ENCODE measurements around the gene HMOX2.

The HMOX2 gene

DNA sequence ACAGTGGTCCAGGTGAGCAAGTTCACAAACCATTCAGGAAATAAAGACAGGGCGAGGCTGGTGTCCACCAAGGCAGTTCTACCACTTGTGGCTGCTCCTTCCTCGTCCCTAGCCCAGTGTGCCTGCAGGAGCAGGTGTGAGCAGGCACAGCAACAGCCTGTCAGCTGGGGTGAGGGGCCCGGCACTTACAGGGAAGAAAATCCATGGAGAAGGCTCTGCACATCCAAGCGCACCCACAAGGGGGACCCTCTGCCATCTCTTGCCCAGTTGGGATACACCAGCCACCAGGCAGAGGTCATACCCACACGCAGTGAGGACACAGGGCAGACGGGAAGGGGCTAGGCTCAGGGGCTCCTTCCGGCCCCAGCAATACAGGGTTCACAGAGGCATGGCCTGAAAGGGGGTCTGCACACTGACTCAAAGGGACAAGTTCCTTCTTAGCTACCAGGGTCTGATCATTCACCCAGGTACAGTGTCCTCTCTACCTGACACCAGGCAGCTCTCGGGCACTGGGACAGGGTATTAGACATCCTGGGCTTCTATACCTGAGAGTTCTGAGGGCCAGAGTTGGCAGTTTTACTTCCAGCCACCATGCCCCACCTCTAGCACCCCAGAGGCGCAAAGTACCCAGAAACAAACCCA, 35.4 kb downstream of the HMOX2 start:
- H3K27ac ChIP-seq, result no peak overlapping the region
- TF ChIP-seq ZFX (IDR thresholded peaks at IDR 0.05), result no peak
- TF ChIP-seq, protein P1, sequence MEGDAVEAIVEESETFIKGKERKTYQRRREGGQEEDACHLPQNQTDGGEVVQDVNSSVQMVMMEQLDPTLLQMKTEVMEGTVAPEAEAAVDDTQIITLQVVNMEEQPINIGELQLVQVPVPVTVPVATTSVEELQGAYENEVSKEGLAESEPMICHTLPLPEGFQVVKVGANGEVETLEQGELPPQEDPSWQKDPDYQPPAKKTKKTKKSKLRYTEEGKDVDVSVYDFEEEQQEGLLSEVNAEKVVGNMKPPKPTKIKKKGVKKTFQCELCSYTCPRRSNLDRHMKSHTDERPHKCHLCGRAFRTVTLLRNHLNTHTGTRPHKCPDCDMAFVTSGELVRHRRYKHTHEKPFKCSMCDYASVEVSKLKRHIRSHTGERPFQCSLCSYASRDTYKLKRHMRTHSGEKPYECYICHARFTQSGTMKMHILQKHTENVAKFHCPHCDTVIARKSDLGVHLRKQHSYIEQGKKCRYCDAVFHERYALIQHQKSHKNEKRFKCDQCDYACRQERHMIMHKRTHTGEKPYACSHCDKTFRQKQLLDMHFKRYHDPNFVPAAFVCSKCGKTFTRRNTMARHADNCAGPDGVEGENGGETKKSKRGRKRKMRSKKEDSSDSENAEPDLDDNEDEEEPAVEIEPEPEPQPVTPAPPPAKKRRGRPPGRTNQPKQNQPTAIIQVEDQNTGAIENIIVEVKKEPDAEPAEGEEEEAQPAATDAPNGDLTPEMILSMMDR (conservative IDR thresholded peaks at IDR 0.05), result peak; percentile 66

DNA sequence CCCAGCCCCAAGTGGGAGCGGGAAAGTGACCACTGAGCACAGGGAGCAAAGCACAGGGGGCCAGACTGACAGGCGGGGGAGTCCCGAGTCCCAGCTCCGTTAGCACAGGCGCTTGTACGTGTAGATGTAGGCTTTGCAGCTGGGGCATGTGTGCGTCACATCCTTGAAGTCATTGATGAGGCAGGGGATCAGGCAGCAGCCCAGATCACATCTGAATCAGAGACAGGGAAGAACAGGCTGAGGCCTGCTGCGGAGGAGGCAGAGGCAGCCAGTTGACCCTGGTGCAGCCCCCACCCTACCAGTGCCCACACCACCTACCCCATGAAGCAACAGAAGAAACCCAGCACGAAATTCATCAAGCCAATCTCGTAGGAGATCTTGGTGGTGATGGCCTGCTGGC, 36.3 kb downstream of the HMOX2 start:
- TF ChIP-seq, protein P1 (conservative IDR thresholded peaks at IDR 0.05), result no peak
- TF ChIP-seq ZFX (IDR thresholded peaks at IDR 0.05), result no peak

DNA sequence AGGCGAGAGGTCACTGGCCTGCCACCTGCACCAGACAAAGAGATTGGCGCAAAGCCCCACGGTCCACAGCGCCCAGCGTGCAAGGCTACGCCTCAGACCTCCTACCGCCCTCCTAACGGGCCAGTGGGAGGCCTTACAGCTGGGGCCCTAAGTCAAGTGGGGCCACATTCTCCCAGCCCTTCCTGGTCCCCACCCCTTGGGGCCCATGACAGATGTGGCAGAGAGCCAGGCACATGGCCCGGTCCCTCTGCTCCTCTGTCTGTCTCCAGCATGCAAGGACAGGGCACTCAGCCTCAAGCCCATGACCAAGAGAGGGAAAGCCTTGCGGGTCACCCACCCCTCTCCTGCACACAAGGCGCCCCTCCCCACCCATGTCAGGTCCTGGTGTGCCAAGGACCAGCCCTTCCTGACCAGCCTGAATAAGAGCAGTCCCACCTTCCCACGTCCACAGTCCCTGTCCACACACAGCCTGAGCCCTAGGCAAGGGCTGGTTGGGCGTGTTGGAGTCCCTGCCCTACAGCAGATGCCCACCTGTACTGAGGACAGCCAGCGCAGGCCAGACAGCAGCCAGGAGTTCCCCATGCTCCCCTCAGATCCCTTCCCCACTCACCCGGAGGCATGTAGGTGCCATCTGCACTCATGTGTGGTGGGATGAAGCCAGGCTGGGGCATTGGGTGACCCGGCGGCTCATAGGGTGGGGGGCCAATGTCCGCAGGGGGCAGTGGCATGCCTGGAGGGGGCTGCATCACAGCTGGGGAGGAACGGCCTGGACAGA, 37.1 kb downstream of the HMOX2 start:
- H3K27ac ChIP-seq, result no peak overlapping the region
- TF ChIP-seq, protein P1 (conservative IDR thresholded peaks at IDR 0.05), result no peak
- no peak for TF ChIP-seq ZFX (IDR thresholded peaks at IDR 0.05)

More for the DNA sequence above, 36.3 kb downstream of the HMOX2 start:
- H3K27ac ChIP-seq, result no peak overlapping the region

DNA sequence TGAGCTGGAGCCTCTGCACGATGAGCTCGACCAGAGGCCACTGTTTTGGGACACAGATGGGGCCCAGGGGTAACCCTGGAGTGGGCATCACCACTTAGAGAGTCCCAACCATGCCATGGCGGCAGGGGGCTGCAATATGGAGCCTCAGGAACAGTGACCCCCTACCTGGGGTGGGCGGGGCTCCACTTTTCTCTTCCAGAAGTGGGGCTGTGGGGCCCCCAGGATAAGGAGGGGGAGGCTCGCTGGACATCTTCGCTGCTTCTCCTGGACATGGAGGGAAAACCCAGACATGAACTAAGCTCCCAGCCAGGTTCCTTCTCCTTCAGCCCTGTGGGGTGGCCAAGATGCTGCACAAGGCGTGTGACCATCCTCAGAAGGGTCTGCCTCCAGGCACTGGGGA, 37.7 kb downstream of the HMOX2 start:
- H3K27ac ChIP-seq, result no peak overlapping the region
- TF ChIP-seq, protein P1 (conservative IDR thresholded peaks at IDR 0.05), result no peak
- no peak for TF ChIP-seq ZFX (IDR thresholded peaks at IDR 0.05)

DNA sequence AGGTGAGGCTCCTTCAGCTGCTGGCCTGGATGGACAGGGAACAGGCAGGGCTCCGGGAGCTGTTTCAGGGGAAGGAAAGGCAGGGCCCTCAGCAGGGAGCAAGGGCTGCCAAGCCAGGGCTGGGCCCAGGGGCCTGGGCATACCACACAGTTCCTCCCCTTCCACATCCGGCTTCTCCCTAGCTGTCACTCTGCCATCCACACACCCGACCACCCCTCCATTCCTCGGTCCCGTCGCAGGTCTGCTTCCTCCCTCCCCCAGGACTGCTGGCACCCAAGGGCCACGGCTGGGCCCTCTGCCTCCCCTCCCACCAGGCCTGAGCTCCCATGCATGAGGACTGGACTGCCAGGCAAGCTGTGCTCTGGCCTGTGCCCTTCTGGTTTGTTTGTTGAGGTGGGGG, 38.4 kb downstream of the HMOX2 start:
- H3K27ac ChIP-seq, result no peak overlapping the region
- TF ChIP-seq ZFX (IDR thresholded peaks at IDR 0.05), result no peak
- TF ChIP-seq, protein P1 (conservative IDR thresholded peaks at IDR 0.05), result no peak

DNA sequence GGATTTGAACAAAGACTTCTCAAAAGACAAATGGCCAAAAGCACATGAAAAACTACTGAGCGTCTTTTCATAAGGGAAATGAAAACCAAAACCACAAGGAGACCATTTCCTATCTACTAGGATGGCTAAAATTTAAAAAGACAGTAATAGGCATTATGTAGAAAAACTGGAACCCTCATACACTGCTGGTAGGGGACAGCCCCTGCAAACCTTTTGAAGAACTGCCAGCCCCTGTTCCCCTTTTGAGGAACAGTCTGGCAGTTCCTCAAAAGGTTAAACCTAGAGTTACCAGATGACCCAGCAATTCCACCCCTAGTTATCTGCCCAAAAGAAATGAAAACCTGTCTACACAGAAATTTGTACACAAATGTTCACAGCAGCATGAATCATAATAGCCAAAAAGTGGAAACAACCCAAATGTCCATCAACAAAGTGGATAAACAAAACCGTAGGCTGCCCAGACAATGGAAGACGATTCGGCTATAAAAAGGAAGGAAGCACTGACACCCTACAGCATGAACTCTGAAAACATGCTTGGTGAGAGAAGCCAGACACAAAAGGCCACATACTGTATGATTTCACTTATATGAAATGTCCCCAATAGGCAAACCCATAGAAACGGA, 39.5 kb downstream of the HMOX2 start:
- H3K27ac ChIP-seq, result no peak overlapping the region
- TF ChIP-seq, protein P1 (conservative IDR thresholded peaks at IDR 0.05), result no peak
- TF ChIP-seq ZFX (IDR thresholded peaks at IDR 0.05), result no peak
